Mucosa of descending colon (tissue), 3 donors: ENCODE results near the gene HSD3B2. TPM values are rescaled to one million over a fixed set of nuclear protein-coding genes. Genes with fewer than 3 reads are reported as not detected.
A peak's percentile ranks its signal among the peaks of the same experiment; 100 is the strongest.

Source experiments
- ATAC-seq: fragments of 200-7000 bp; cut with Tn5 transposase; one replicate; pipeline ENCODE4 v1.9.1; 2020; ENCODE audit warnings: mild to moderate bottlenecking, moderate library complexity
- DNase-seq, 3 donors: peaks; one replicate each; pipeline ENCODE4 v3.0.0-alpha.2; 2020
- H3K36me3 ChIP-seq: fragments of 200-600 bp; one replicate; pipeline ENCODE4 v1.8.0; 2021; ENCODE audit warnings: low read depth, mild to moderate bottlenecking
- H3K4me1 ChIP-seq: fragments of 200-600 bp; one replicate; pipeline ENCODE4 v1.8.0; 2021; ENCODE audit warnings: low read depth, mild to moderate bottlenecking
- H3K4me3 ChIP-seq: fragments of 200-600 bp; one replicate; pipeline ENCODE4 v1.8.0; 2021; ENCODE audit warnings: mild to moderate bottlenecking
- H3K9me3 ChIP-seq: fragments of 200-600 bp; one replicate; pipeline ENCODE4 v1.8.0; 2021; ENCODE audit warnings: mild to moderate bottlenecking
- intact Hi-C, 2 donors: fragments of 100-400 bp; cut with DNase I in 1 of 2; cut with micrococcal nuclease in 1 of 2; formaldehyde crosslinking; loops; one replicate each; pipeline versions ENCODE4 v1.11.0 to v1.11.1; 2022; cut with DNase I, micrococcal nuclease
- total RNA-seq, 3 donors: library from RNA; stranded (reverse); fragmentation: NEBNext Ultra II Directional in 2 of 3; extraction: Animal tissue kit (Norgen Biotek cat#: 25700) in 2 of 3; gene quantifications; one replicate each; pipeline versions ENCODE4 v1.2.1 to v1.2.4, GENCODE V29; 2021 to 2023
- TF ChIP-seq, protein P1 (sequence below): fragments of 200-600 bp; IDR thresholded peaks from one replicate; pipeline ENCODE4 v1.8.0; 2022; ENCODE audit warnings: antibody characterized with exemption, mild to moderate bottlenecking
- donor health status: DM: no; HTN: no; CAD: no; lungs with moderate emphysema.
- donor health status: DM: no; HTN: no; CAD: no.
- donor health status: DM: no; HTN: yes; CAD: no.

Gene HSD3B2
- total RNA-seq, 3 donors from 2014 or later: 2.3 to 14.7 (median 4.1) TPM

DNA sequence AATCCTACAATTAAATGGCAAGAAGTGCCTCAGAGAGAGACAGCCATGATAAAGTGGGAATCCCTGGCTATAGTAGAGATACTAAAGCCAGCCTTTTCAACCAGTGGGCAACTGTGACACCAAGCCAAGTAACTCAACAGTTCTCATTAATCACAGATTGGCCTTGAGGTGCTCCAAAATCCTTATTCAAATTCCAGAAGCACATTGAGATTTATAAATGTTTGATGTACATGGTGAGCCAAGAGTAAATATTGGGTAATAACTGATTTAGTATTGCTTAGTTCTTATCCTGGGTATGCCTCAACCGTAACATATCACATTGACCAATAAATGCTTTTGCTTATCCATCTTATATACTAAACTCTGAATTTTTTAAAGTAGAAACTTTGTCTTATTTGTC lies 29.3 kb upstream of the HSD3B2 start:
- no peaks in the 10 kb centered on the region for H3K36me3 ChIP-seq

GRCh38 chr1:119387858-119388257 lies 27.1 kb upstream of the HSD3B2 start:
- intact Hi-C loops: no loop called here
- Histone ChIP-seq H3K4me3 (no peak overlapping the region), H3K9me3 (no peaks in the 10 kb centered on the region), H3K4me1 (peaks cover 4% of the 10 kb centered on the region), H3K36me3 (no peaks in the 10 kb centered on the region)
- DNase-seq: no peak
- TF ChIP-seq, protein P1, sequence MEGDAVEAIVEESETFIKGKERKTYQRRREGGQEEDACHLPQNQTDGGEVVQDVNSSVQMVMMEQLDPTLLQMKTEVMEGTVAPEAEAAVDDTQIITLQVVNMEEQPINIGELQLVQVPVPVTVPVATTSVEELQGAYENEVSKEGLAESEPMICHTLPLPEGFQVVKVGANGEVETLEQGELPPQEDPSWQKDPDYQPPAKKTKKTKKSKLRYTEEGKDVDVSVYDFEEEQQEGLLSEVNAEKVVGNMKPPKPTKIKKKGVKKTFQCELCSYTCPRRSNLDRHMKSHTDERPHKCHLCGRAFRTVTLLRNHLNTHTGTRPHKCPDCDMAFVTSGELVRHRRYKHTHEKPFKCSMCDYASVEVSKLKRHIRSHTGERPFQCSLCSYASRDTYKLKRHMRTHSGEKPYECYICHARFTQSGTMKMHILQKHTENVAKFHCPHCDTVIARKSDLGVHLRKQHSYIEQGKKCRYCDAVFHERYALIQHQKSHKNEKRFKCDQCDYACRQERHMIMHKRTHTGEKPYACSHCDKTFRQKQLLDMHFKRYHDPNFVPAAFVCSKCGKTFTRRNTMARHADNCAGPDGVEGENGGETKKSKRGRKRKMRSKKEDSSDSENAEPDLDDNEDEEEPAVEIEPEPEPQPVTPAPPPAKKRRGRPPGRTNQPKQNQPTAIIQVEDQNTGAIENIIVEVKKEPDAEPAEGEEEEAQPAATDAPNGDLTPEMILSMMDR: no peak
- no peak for ATAC-seq

More for the DNA sequence above, 29.3 kb upstream of the HSD3B2 start:
- TF ChIP-seq, protein P1: no peak
- no peak overlapping the region for H3K4me3 ChIP-seq
- intact Hi-C loops: no loop called here
- ATAC-seq (no peak), DNase-seq (no peak)
- H3K4me1 ChIP-seq: peaks cover 4% of the 10 kb centered on the region
- no peaks in the 10 kb centered on the region for H3K9me3 ChIP-seq

DNA sequence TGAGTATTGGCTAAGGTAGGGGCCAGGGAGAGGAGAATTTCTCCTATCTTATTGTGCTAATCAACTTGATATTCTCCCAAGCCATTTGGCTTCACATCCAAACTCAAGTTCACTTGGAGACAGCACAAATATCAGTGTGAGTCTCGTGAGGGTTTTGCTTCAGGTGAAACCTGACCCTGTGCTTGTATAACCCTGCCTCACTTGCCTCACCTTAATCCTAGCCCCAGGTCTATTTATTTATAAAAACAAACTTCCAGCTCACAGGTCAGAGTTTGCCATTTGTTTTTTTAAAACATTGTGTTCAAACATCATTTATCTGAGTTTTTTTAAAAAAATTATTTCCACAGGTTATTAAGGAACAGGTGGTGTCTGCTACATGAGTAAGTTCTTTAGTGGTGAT lies 26.5 kb upstream of the HSD3B2 start:
- no peak for DNase-seq
- Histone ChIP-seq H3K4me3 (no peak overlapping the region), H3K36me3 (no peaks in the 10 kb centered on the region), H3K9me3 (no peaks in the 10 kb centered on the region), H3K4me1 (peaks cover 4% of the 10 kb centered on the region)
- TF ChIP-seq, protein P1: no peak
- ATAC-seq: no peak
- intact Hi-C loops: no loop called here

- peak; percentile 77 for ATAC-seq
- H3K4me3 ChIP-seq: no peak overlapping the region
- DNase-seq: no peak
- no peaks in the 10 kb centered on the region for H3K36me3 ChIP-seq
- H3K9me3 ChIP-seq: no peaks in the 10 kb centered on the region
- H3K4me1 ChIP-seq: peaks cover 4% of the 10 kb centered on the region
- TF ChIP-seq, protein P1: no peak
- intact Hi-C loops: no loop called here
Observed at GRCh38 chr1:119390526-119390925, 24.4 kb upstream of the HSD3B2 start.

GRCh38 chr1:119391749-119392148 lies 23.2 kb upstream of the HSD3B2 start:
- no peaks in the 10 kb centered on the region for H3K9me3 ChIP-seq
- TF ChIP-seq, protein P1: no peak
- ATAC-seq (no peak), DNase-seq (no peak)
- no peaks in the 10 kb centered on the region for H3K36me3 ChIP-seq
- H3K4me3 ChIP-seq: no peak overlapping the region
- intact Hi-C loops: no loop called here
- H3K4me1 ChIP-seq: peaks cover 4% of the 10 kb centered on the region

DNA sequence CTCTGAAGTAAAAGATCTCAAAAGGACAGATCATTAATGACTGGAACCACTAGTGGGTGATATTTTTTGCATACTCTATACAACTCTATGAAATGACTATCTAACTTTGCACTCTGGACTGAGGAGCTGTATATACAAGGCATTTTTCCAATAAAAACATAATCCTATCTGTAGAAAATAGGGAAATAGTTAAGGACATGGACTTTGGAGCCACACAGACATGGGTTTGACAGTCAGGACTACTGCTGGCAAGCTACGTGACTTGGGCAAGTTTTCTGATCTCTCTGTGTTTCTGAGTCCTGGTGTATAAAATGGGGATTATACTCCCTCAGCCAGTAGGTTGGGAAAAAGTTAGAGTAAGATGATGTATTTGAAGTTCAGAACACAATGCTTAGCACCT lies 20.9 kb upstream of the HSD3B2 start:
- TF ChIP-seq, protein P1: no peak
- Histone ChIP-seq H3K9me3 (no peaks in the 10 kb centered on the region), H3K36me3 (no peaks in the 10 kb centered on the region), H3K4me1 (peaks cover 4% of the 10 kb centered on the region), H3K4me3 (no peak overlapping the region)
- intact Hi-C loops: no loop called here
- ATAC-seq: peak; percentile 87
- DNase-seq: peak in 1 of 3 donors; percentile 68
